Measurements from ENCODE around the gene ARHGAP10. TPM values are rescaled to one million over a fixed set of nuclear protein-coding genes. Genes with fewer than 3 reads are reported as not detected.
A peak's percentile ranks its signal among the peaks of the same experiment; 100 is the strongest.

The ARHGAP10 gene
- total RNA-seq, 1 experiment from 2014 or later, result 9.0 TPM

DNA sequence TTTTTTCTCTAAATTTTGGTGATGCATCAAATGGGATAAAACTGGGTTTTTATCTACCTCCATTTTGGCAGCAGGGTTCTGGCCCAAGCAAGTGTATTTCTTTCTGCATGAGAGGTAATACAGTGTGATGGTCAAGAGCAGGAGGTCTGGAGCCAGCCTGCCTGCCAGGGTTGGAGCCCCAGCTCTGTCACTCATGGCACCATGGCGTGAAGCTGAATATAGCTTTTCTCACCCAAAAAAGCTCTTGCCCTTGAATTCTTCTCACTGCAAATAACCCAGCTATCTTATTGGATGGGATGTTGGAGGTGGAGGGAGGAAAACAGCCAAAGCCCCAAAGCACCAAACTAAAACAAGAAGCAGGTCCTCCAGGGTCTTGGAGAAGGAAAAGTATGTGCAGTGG is 218.4 kb downstream of the ARHGAP10 start:
- DNase-seq (ENCODE audit: low read depth), result no peak

DNA sequence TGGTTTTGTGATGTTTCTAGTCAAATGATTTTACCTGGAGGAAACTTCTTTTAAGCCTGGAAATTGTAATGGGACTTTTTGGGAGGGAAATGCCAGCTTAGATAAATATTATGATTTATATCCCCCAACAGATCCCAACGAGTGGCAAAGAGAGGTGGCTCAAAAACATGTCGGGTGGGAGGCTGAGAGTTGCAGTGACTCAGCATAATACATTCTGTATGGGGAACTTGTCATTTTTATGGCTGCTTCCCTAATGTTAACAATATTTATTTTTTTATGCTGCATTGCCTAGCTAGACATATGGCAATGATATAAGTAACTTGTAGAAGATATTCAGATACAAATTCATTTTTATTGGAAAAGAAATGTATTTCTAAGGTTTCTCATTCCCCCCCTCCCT is 219.0 kb downstream of the ARHGAP10 start:
- DNase-seq (ENCODE audit: low read depth), result no peak

- DNase-seq (ENCODE audit: low read depth), result no peak
Measured at GRCh38 chr4:147954850-147955249, 223.0 kb downstream of the ARHGAP10 start.

- no peak for DNase-seq (ENCODE audit: low read depth)
Measured at GRCh38 chr4:147955827-147956558, 224.1 kb downstream of the ARHGAP10 start.

GRCh38 chr4:147957446-147957845 is 225.6 kb downstream of the ARHGAP10 start:
- DNase-seq (ENCODE audit: low read depth), result no peak

DNA sequence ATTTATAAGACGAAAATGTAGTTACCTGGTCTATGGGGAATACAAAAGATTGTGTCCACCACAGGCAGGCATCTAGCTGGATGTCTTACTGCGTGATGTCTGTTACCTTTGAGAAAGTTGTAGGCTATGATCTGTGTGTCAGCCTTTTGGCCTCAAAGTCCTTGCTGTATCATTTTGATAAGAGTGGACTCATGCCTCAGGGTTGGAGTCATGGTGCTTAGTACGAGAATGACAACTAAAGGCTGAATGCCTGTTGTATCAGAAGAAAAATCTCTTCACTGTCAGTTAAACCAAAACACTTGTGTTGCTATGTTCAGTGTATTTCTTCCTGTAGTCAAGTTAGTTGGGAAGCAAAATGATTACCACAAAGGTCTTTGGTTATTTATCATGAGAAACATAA is 226.2 kb downstream of the ARHGAP10 start:
- DNase-seq (ENCODE audit: low read depth), result no peak

- DNase-seq (ENCODE audit: low read depth), result no peak
Measured at GRCh38 chr4:147958489-147959065, 226.7 kb downstream of the ARHGAP10 start.

GRCh38 chr4:147960971-147961370 is 229.1 kb downstream of the ARHGAP10 start:
- DNase-seq (ENCODE audit: low read depth), result no peak

DNA sequence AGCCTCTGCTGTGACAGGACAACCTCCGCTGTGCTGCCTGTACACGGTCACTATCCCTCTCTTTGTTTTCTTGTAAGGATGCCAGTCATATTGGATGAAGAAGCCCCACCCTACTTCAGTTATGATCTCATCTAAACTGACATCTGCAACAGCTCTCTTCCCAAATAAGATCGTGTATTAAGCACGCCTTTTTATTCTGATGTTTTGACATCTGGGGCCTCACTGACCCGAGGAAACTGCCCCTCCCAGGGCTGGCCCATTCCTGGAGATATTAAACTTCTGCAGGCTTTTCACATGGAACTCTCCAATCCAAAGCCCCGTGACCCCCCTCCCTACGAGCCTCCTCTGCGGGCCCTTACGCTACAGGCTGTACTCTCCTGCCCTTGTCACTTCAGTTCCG is 232.0 kb downstream of the ARHGAP10 start:
- no peak for DNase-seq (ENCODE audit: low read depth)

- no peak for DNase-seq (ENCODE audit: low read depth)
Measured at GRCh38 chr4:147964266-147964880, 232.5 kb downstream of the ARHGAP10 start.

DNA sequence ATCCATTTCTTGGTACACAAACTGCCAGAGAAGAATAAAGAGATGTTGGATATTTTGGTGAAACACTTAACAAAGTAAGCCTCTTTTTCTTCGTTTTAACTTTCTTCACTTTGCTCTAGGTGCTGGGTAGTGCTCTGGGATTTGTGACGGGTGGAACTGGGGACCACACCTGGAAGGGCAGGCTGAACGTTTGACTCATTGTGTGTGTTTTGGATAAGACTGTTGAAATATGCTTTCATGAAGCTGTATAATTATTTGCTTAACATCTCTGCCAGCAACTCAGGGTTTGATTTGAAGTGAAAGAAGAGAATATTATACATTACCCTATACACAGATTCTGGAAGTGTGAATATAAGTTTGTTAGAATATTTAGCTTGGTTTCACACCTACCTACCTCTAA is 233.2 kb downstream of the ARHGAP10 start:
- no peak for DNase-seq (ENCODE audit: low read depth)

GRCh38 chr4:147965873-147966272 is 234.0 kb downstream of the ARHGAP10 start:
- DNase-seq (ENCODE audit: low read depth), result no peak

- DNase-seq (ENCODE audit: low read depth), result no peak
Measured at GRCh38 chr4:147968641-147969040, 236.8 kb downstream of the ARHGAP10 start.

DNA sequence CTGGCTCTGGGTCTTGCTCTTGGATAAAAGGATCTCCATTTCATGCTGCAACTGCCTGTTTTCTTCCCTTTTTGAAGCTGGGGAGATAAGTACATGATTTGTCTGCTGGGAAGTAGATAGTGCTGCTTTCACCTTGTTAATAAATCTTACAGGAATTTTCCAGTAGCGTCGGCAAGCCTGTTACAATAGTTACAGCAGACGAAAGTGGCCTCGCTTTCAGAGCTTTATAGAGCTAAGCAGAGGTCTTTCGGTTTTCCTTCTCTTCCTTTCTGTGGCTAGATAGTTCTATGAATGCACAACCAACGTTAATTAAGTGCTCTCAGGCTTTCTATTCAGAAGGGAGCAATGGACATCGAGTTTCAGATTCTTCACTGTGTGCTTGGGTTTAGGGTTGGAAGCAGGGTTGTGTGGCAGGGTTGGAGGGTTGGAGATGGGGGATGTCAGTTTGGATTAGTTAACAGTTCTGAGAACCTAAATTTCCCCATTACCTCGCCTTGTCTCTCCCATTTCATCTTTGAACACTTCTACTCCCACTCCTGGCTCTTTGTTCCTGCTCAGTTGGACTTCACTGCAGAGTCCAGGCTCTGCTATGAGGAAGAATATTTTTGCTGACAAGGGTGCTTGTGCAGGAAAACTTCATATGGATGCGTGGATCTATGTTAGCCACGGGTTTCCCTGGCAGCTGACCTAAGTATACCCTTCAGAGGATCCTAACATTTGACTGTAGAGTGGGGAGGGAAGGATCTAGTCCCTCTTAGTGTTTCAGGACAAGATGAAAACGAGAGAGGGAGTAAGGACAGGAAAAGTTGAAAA is 237.9 kb downstream of the ARHGAP10 start:
- no peak for DNase-seq (ENCODE audit: low read depth)

GRCh38 chr4:147971116-147971515 is 239.2 kb downstream of the ARHGAP10 start:
- no peak for DNase-seq (ENCODE audit: low read depth)

- no peak for DNase-seq (ENCODE audit: low read depth)
Measured at GRCh38 chr4:147975325-147975724, 243.4 kb downstream of the ARHGAP10 start.

DNA sequence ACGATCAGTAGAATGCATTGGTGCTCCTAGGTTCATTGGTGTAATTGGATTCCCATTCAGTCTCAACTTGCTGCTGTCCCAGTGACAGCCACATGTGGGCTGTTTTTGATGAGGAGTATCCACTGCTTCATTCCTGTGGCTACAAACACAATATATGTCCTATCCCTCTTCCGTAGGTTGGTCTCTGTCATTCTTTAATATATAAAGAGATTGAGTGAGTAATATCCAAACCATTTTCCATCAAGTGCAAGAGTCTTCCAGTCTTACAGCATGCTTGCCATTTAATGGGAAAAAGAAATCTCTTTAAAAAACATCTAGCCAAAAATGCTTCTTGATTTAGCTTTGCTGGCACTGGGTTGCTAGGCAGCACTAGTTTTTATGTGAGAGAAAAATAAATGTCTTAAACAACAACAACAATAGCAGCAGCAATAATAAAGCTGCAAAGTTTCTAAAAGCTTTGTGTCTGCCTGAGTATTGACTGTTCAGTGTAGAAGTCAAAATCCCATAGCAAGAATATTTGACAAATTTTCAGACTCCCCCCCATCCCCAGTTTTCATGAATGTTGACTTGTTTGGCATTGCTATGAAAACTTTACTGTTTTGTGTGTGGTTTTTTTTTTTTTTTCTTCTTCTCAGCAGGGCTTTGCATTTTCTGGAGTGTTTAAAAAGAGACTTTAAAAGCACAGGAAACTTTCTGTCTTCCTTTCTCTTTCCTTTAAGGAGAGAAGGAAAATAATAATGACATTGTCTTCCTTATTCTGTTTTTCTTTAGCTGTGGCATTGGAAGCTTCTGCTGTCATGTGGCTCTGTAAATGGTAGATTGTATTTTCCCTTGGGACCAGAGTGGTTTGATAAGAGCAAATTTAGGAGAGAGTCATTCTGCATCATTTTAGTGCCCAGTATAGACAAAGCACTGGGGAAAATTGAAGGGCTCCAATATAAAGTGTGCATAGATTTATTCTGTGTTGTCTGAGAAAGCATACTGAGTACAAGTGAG is 244.3 kb downstream of the ARHGAP10 start:
- no peak for DNase-seq (ENCODE audit: low read depth)

- DNase-seq (ENCODE audit: low read depth), result no peak
Measured at GRCh38 chr4:147980586-147980985, 248.7 kb downstream of the ARHGAP10 start.

DNA sequence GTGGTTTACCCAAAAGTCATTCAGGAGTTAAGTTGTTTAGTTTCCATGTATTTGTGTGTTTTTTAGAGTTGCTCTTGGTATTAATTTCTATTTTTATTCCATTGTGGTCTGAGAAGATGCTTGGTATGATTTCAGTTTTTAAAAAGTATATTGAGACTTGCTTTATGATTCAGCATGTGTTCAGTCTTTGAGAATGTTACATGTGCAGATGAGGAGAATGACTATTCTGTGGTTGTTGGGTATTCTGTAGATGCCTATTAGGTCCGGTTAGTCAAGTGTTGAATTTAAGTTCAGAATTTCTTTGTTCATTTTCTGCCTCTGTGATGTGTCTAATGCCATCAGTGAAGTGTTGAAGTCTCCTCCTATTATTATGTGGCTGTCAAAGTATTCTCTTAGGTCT is 249.4 kb downstream of the ARHGAP10 start:
- no peak for DNase-seq (ENCODE audit: low read depth)

DNA sequence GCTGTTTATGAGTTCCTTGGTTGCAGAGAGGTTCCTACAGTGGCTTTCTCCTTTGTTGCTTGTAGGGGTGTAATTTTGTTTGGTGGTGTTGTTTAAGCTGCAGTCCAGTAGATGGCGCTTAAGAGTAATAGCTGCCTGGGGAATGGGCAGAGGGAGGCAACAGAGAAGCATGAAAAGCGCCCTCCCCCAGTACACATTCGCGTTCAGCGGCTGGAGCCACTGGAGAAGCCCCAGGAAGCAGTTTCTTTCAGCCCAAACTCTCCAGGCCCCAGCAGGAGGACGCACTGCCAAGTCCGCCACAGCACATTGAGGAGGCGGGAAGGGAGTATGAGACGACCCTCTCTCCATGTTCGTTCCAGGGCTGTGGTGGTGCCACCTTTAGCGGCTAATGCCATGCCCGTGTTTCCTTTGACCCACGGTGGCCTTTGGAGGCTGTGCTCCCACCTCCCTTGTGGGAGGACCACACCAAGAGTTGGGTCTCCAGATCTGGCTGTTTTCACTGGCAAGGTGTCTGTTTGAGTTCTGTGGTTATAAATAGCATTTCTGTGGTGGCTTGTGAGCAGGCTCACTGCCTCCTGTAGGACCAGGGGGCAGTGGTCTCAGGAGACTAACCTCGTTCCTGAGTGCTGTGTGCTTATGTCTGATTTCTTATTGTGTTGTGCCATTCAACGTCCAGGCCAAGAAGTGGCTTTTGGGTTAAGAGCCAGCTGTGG is 252.3 kb downstream of the ARHGAP10 start:
- peak; percentile 21 for DNase-seq (ENCODE audit: low read depth)

- no peak for DNase-seq (ENCODE audit: low read depth)
Measured at GRCh38 chr4:147984778-147985138, 252.9 kb downstream of the ARHGAP10 start.
